ENCODE data around the gene COQ8A.

COQ8A gene

GRCh38 chr1:226948480-226948879 is 8.4 kb downstream of the COQ8A start:
- TF ChIP-seq ESRRG (CRISPR knock-in tag; IDR thresholded peaks at IDR 0.05) (no peak), PPARA (CRISPR knock-in tag; IDR thresholded peaks at IDR 0.05; ENCODE audit: borderline replicate concordance) (no peak), PATZ1 (CRISPR knock-in tag; IDR thresholded peaks at IDR 0.05; ENCODE audit: borderline replicate concordance) (no peak), ISL1 (CRISPR knock-in tag; IDR thresholded peaks at IDR 0.05) (no peak), GLIS3 (CRISPR knock-in tag; IDR thresholded peaks at IDR 0.05) (no peak), ZNF70 (CRISPR knock-in tag; IDR thresholded peaks at IDR 0.05) (no peak), ZFP3 (CRISPR knock-in tag; IDR thresholded peaks at IDR 0.05) (no peak), ZNF565 (CRISPR knock-in tag; conservative IDR thresholded peaks at IDR 0.05; ENCODE audit: low read depth) (no peak)
- ATAC-seq, result no peak

- ATAC-seq, result no peak
- no peak for TF ChIP-seq ESRRG (CRISPR knock-in tag; IDR thresholded peaks at IDR 0.05)
- TF ChIP-seq TCF4 (CRISPR knock-in tag; IDR thresholded peaks at IDR 0.05; ENCODE audit: borderline replicate concordance), result no peak
- no peak for TF ChIP-seq OSR1 (CRISPR knock-in tag; IDR thresholded peaks at IDR 0.05)
- TF ChIP-seq ZNF565 (CRISPR knock-in tag; conservative IDR thresholded peaks at IDR 0.05; ENCODE audit: low read depth), result no peak
- TF ChIP-seq SNAI2 (CRISPR knock-in tag; IDR thresholded peaks at IDR 0.05), result no peak
- no peak for TF ChIP-seq CSDC2 (CRISPR knock-in tag; IDR thresholded peaks at IDR 0.05)
- no peak for TF ChIP-seq POU6F1 (CRISPR knock-in tag; IDR thresholded peaks at IDR 0.05; ENCODE audit: borderline replicate concordance, low read depth)
- no peak for TF ChIP-seq ZFP3 (CRISPR knock-in tag; IDR thresholded peaks at IDR 0.05)
- no peak for TF ChIP-seq CSRNP3 (CRISPR knock-in tag; IDR thresholded peaks at IDR 0.05)
- no peak for TF ChIP-seq ZNF70 (CRISPR knock-in tag; IDR thresholded peaks at IDR 0.05)
- TF ChIP-seq PATZ1 (CRISPR knock-in tag; IDR thresholded peaks at IDR 0.05; ENCODE audit: borderline replicate concordance), result no peak
- TF ChIP-seq TOX (CRISPR knock-in tag; IDR thresholded peaks at IDR 0.05; ENCODE audit: borderline replicate concordance), result no peak
- no peak for TF ChIP-seq ZC3H10 (CRISPR knock-in tag; IDR thresholded peaks at IDR 0.05)
Measured at GRCh38 chr1:226948996-226949395, 8.9 kb downstream of the COQ8A start.

- no peak for ATAC-seq
- TF ChIP-seq PATZ1 (CRISPR knock-in tag; IDR thresholded peaks at IDR 0.05; ENCODE audit: borderline replicate concordance) (no peak), ESRRG (CRISPR knock-in tag; IDR thresholded peaks at IDR 0.05) (no peak), OSR1 (CRISPR knock-in tag; IDR thresholded peaks at IDR 0.05) (no peak), CSRNP3 (CRISPR knock-in tag; IDR thresholded peaks at IDR 0.05) (no peak), PPARA (CRISPR knock-in tag; IDR thresholded peaks at IDR 0.05; ENCODE audit: borderline replicate concordance) (no peak), ZFP3 (CRISPR knock-in tag; IDR thresholded peaks at IDR 0.05) (no peak), ZNF8 (CRISPR knock-in tag; IDR thresholded peaks at IDR 0.05) (no peak), SNAI2 (CRISPR knock-in tag; IDR thresholded peaks at IDR 0.05) (no peak), GLIS3 (CRISPR knock-in tag; IDR thresholded peaks at IDR 0.05) (no peak), TSHZ2 (CRISPR knock-in tag; IDR thresholded peaks at IDR 0.05) (no peak), ZNF565 (CRISPR knock-in tag; conservative IDR thresholded peaks at IDR 0.05; ENCODE audit: low read depth) (no peak), ZC3H10 (CRISPR knock-in tag; IDR thresholded peaks at IDR 0.05) (no peak), BACH2 (CRISPR knock-in tag; IDR thresholded peaks at IDR 0.05; ENCODE audit: borderline replicate concordance) (no peak), ISL1 (CRISPR knock-in tag; IDR thresholded peaks at IDR 0.05) (no peak), TOX (CRISPR knock-in tag; IDR thresholded peaks at IDR 0.05; ENCODE audit: borderline replicate concordance) (no peak), ARNTL (CRISPR knock-in tag; IDR thresholded peaks at IDR 0.05; ENCODE audit: borderline replicate concordance, low read depth) (no peak)
Measured at GRCh38 chr1:226949401-226949800, 9.3 kb downstream of the COQ8A start.

Data from SK-N-SH treated with all-trans-retinoic acid at 6 μM for 48 hours (cell line).